ENCODE measurements around the gene YY1. TPM values are rescaled to one million over a fixed set of nuclear protein-coding genes. Genes with fewer than 3 reads are reported as not detected.

Gene YY1
- total RNA-seq, 3 donors from 2014 or later (not counting 1 experiment from before 2014, with no cell fraction given), result 77.9 to 92.6 (median 90.4) TPM

DNA sequence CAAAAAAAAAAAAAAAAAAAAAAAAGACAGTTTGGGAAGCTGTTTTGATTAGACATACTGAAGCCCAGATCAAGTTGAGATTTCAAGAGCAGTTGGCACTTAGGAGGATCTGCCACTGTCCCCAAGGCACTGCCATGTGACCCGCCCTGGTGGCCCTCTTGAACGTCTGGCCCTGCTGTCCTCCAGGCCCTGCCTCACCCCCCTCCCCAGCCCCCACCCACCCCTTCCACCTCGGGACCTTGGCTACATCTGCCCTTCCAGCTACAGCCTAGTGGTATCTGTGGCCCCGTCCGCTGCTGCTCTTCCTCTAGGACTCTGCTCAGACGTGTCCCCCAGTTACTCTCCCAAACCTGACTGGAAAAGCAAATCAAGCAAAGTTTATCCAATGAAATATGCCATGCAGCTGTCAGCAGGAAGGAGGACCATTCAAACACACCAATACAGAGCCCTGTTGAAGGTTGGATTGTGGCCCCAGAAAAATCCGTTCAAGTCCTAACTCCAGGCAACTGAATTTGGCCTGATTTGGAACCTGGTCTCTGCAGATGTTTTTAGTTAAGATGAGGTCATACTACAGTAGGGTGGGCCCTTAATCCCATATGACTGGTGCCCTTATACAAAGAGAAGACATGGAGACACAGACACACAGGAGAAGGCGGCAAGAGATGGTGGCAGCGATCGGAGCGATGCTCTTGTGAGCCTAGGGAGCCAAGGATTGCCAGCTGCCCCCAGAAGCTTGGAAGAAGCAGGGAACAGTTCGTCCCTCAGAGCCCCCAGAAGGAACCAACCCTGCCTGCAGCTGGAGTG is 49.6 kb downstream of the YY1 start:
- TF ChIP-seq, protein P1, sequence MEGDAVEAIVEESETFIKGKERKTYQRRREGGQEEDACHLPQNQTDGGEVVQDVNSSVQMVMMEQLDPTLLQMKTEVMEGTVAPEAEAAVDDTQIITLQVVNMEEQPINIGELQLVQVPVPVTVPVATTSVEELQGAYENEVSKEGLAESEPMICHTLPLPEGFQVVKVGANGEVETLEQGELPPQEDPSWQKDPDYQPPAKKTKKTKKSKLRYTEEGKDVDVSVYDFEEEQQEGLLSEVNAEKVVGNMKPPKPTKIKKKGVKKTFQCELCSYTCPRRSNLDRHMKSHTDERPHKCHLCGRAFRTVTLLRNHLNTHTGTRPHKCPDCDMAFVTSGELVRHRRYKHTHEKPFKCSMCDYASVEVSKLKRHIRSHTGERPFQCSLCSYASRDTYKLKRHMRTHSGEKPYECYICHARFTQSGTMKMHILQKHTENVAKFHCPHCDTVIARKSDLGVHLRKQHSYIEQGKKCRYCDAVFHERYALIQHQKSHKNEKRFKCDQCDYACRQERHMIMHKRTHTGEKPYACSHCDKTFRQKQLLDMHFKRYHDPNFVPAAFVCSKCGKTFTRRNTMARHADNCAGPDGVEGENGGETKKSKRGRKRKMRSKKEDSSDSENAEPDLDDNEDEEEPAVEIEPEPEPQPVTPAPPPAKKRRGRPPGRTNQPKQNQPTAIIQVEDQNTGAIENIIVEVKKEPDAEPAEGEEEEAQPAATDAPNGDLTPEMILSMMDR (IDR thresholded peaks at IDR 0.05), result no peak
- H3K9me3 Mint-ChIP-seq, result no peaks in the 10 kb centered on the region
- Histone ChIP-seq H3K9me3 (ENCODE audit: control insufficient read depth, insufficient read depth, low read length) (no peaks in the 10 kb centered on the region), H3K4me1 (ENCODE audit: control insufficient read depth, insufficient read depth, low read length) (peaks cover 18% of the 10 kb centered on the region), H3K27ac (ENCODE audit: low read length) (no peak overlapping the region), H3K36me3 (ENCODE audit: control insufficient read depth, insufficient read depth, low read length) (no peaks in the 10 kb centered on the region), H3K4me3 (ENCODE audit: low read length) (no peak overlapping the region), H3K27me3 (ENCODE audit: control insufficient read depth, insufficient read depth, low read length) (no peaks in the 10 kb centered on the region)
- no peaks in the 10 kb centered on the region for H3K36me3 Mint-ChIP-seq
- no peak for ATAC-seq
- H3K27me3 Mint-ChIP-seq (ENCODE audit: low read depth in 2 of 2), result no peaks in the 10 kb centered on the region
- H3K4me3 Mint-ChIP-seq, result no peak overlapping the region
- intact Hi-C loops (cut with micrococcal nuclease), result loop anchor here (5.0 kb wide), 2 partner anchors 46 to 306 kb away; no protein-coding TSS in a partner anchor
- H3K27ac Mint-ChIP-seq, result no peak overlapping the region
- WGBS (ENCODE audit: insufficient coverage), result 84% methylated on average over 12 of the region's 12 CpGs
- no peak for DNase-seq
- peaks cover 5 to 6% of the 10 kb centered on the region in 2 donors for H3K4me1 Mint-ChIP-seq

DNA sequence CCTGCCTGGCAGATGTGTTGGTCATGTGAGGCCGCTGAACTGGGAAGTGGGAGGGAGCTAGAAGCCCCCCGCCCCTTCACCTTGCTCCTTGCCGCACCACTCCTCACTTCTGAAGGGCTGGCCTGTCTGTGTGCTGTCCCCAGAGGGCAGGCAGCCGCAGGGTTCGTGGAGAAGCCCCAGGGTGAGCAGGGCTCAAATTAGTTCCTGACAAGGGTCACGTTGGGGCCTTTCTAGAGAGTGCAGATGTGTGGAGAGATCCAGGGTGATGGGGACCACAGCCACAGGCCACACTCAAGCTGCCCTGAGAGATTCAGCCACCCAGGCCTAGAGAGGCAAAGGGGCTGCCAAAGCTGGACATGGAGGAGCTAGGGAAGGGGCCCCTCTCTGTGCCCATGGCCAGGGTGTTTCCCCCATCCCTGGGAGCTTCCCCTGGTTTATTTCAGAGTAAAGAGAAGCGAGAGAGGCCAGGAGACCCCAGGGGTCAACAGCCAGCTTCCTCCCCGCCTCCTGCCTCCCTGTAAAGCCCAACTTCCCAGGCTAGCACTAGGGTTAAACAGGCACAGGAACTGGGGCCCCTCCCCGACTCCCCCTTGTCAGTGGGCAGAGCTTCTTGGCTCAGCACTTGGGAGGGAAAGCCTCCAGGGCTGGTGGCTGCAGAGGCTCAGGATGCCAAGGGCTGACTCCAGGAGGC is 51.1 kb downstream of the YY1 start:
- Histone ChIP-seq H3K36me3 (ENCODE audit: control insufficient read depth, insufficient read depth, low read length) (no peaks in the 10 kb centered on the region), H3K27ac (ENCODE audit: low read length) (no peak overlapping the region), H3K27me3 (ENCODE audit: control insufficient read depth, insufficient read depth, low read length) (no peaks in the 10 kb centered on the region), H3K4me1 (ENCODE audit: control insufficient read depth, insufficient read depth, low read length) (peaks cover 10% of the 10 kb centered on the region), H3K9me3 (ENCODE audit: control insufficient read depth, insufficient read depth, low read length) (no peaks in the 10 kb centered on the region), H3K4me3 (ENCODE audit: low read length) (no peak overlapping the region)
- no peaks in the 10 kb centered on the region for H3K9me3 Mint-ChIP-seq
- no peak overlapping the region for H3K27ac Mint-ChIP-seq
- WGBS (ENCODE audit: insufficient coverage), result 76% methylated on average over 9 of the region's 9 CpGs
- DNase-seq (no peak), ATAC-seq (no peak)
- no peaks in the 10 kb centered on the region for H3K36me3 Mint-ChIP-seq
- TF ChIP-seq, protein P1 (IDR thresholded peaks at IDR 0.05), result no peak
- no peak overlapping the region for H3K4me3 Mint-ChIP-seq
- intact Hi-C loops (cut with micrococcal nuclease), result loop anchor here (5.0 kb wide), 2 partner anchors 48 to 308 kb away; no protein-coding TSS in a partner anchor
- H3K27me3 Mint-ChIP-seq (ENCODE audit: low read depth in 2 of 2), result no peaks in the 10 kb centered on the region
- peaks cover 0 to 6% of the 10 kb centered on the region in 2 donors for H3K4me1 Mint-ChIP-seq

DNA sequence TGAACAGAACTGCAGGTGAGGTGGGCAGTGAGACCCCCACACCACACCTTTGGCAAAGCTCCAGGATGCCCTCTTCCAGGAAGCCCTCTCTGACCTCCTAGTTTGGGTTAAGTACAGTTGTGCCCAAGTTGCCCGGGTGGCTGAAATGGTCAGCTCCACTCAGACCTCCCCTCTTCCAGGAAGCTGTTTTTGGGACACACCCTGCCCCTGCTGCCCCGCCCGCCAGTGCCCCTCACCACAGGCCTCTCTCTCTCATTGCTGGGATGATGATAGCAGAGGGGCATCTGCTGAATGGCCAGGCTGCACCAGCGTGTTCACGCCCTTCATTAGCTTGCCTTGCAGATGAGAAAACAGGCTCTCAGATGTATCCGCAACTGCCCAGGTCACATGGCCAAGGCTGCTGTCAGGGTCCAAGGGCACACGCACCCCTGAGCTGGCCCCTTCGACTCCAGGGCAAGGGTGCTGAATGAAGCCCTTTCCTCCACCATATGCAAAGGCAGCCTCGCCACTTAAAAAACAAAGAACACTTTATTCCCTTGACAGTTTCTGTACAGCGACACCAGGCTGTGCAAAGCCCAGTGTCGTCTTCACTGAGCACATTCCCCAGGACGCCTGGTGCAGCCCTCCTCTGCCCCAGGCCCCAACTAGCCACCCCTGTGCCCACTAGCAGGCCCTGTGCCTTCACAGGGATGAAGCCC is 51.8 kb downstream of the YY1 start:
- H3K9me3 ChIP-seq (ENCODE audit: control insufficient read depth, insufficient read depth, low read length), result no peaks in the 10 kb centered on the region
- 95% methylated on average over 12 of the region's 12 CpGs for WGBS (ENCODE audit: insufficient coverage)
- no peak overlapping the region for H3K4me3 ChIP-seq (ENCODE audit: low read length)
- H3K27me3 Mint-ChIP-seq (ENCODE audit: low read depth in 2 of 2), result no peaks in the 10 kb centered on the region
- H3K9me3 Mint-ChIP-seq, result no peaks in the 10 kb centered on the region
- intact Hi-C loops (cut with micrococcal nuclease), result no loop called here
- H3K36me3 ChIP-seq (ENCODE audit: control insufficient read depth, insufficient read depth, low read length), result no peaks in the 10 kb centered on the region
- TF ChIP-seq, protein P1 (IDR thresholded peaks at IDR 0.05), result no peak
- H3K36me3 Mint-ChIP-seq, result no peaks in the 10 kb centered on the region
- H3K4me3 Mint-ChIP-seq, result no peak overlapping the region
- peaks cover 8% of the 10 kb centered on the region for H3K4me1 ChIP-seq (ENCODE audit: control insufficient read depth, insufficient read depth, low read length)
- DNase-seq (no peak), ATAC-seq (no peak)
- peaks cover 0 to 6% of the 10 kb centered on the region in 2 donors for H3K4me1 Mint-ChIP-seq
- H3K27me3 ChIP-seq (ENCODE audit: control insufficient read depth, insufficient read depth, low read length), result no peaks in the 10 kb centered on the region
- H3K27ac Mint-ChIP-seq, result no peak overlapping the region
- no peak overlapping the region for H3K27ac ChIP-seq (ENCODE audit: low read length)

Data from natural killer cell (primary cell).